Testis (tissue), 3 donors: ENCODE results near the gene EXPH5. TPM values are rescaled to one million over a fixed set of nuclear protein-coding genes. Genes with fewer than 3 reads are reported as not detected.

Source experiments
- DNase-seq: peaks from one replicate; pipeline ENCODE4 v3.0.0-alpha.2; 2019
- H3K27ac ChIP-seq, 2 donors: fragments of 200-600 bp; sonication (generic); one replicate each; pipeline ENCODE4 v1.5.1; 2019
- H3K27me3 ChIP-seq: fragments of 200-600 bp; sonication (generic); one replicate; pipeline ENCODE4 v1.5.1; 2019
- H3K36me3 ChIP-seq: fragments of 200-600 bp; sonication (generic); one replicate; pipeline ENCODE4 v1.5.1; 2017; ENCODE audit warnings: low read depth; ENCODE audit errors: missing control alignments
- H3K4me1 ChIP-seq: fragments of 200-600 bp; sonication (generic); one replicate; pipeline ENCODE4 v1.5.1; 2019
- H3K4me3 ChIP-seq, 2 donors: fragments of 200-600 bp; sonication (generic); one replicate each; pipeline ENCODE4 v1.5.1; 2017 to 2019
- H3K9me3 ChIP-seq: fragments of 200-600 bp; sonication (generic); one replicate; pipeline ENCODE4 v1.5.1; 2017
- POLR2A ChIP-seq: fragments of 450-650 bp; IDR thresholded peaks from one replicate; pipeline ENCODE4 v1.6.1; 2017; ENCODE audit warnings: antibody characterized with exemption, mild to moderate bottlenecking, moderate library complexity
- WGBS, 2 donors: methylation state at CpG; one replicate each; pipeline ENCODE4 v1.1.5; 2018; 5-methylcytosine and 5-hydroxymethylcytosine counted together
- intact Hi-C: fragments of 100-400 bp; cut with DNase I; formaldehyde crosslinking; loops from one replicate; pipeline ENCODE4 v1.15.1; 2023; ENCODE audit warnings: low total_unique reads
- polyA plus RNA-seq: library from polyadenylated mRNA; stranded (reverse); fragments of 350-450 nt; fragmentation: Illumina TruSeq; extraction: RNeasy Lipid Tissue Mini Kit (QIAGEN cat#74804); gene quantifications from one replicate; pipeline ENCODE4 v1.2.3, GENCODE V29; 2014; ENCODE audit warnings: low read depth, low replicate concordance; ENCODE audit not compliant: insufficient read depth
- total RNA-seq, 2 donors: library from RNA; depleted of rRNA; stranded (reverse); fragments of >200 nt; gene quantifications; one replicate each; pipeline ENCODE4 v1.2.3, GENCODE V29; 2016
- TF ChIP-seq, protein P1 (sequence below), 3 experiments: fragments of 450-650 bp in 2 of 3; fragments of 200-600 bp in 1 of 3; sonication (generic) in 1 of 3; IDR thresholded peaks; one replicate each; pipeline ENCODE4 v1.5.1; 2016 to 2019; ENCODE audit warnings: antibody characterized with exemption in 3 of 3, mild to moderate bottlenecking in 2 of 3, moderate library complexity in 1 of 3

EXPH5 gene
- total and polyA plus RNA-seq, 3 donors from 2014 or later: 0.62 to 1.3 (median 0.71) TPM

DNA sequence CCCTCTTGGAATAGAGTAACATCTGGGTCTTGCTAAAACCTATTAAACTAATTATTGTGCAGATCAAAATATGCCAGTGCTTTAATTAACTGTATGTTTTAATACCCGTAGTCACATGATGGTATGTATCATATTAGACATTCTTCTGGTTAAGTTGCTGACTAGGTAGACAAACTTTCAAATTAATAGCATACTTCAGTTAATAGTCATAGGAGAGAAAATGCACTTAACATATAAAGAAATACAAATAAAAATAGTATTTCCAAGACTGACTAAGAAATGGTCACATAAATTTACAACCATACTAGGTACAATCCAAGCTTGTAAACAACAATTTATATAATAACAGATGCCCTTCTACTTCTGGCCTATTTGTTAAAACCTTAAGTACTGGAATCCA, 7.6 kb upstream of the EXPH5 start:
- DNase-seq: no peak
- H3K4me3 ChIP-seq: no peak overlapping the region
- WGBS, 2 donors: 84 to 88% methylated on average over 1 of the region's 1 CpG
- no peak overlapping the region for H3K27ac ChIP-seq
- H3K36me3 ChIP-seq: no peaks in the 10 kb centered on the region
- H3K9me3 ChIP-seq: no peaks in the 10 kb centered on the region
- intact Hi-C loops: no loop called here
- no peaks in the 10 kb centered on the region for H3K27me3 ChIP-seq
- no peaks in the 10 kb centered on the region for H3K4me1 ChIP-seq
- TF ChIP-seq POLR2A: no peak
- TF ChIP-seq, protein P1, sequence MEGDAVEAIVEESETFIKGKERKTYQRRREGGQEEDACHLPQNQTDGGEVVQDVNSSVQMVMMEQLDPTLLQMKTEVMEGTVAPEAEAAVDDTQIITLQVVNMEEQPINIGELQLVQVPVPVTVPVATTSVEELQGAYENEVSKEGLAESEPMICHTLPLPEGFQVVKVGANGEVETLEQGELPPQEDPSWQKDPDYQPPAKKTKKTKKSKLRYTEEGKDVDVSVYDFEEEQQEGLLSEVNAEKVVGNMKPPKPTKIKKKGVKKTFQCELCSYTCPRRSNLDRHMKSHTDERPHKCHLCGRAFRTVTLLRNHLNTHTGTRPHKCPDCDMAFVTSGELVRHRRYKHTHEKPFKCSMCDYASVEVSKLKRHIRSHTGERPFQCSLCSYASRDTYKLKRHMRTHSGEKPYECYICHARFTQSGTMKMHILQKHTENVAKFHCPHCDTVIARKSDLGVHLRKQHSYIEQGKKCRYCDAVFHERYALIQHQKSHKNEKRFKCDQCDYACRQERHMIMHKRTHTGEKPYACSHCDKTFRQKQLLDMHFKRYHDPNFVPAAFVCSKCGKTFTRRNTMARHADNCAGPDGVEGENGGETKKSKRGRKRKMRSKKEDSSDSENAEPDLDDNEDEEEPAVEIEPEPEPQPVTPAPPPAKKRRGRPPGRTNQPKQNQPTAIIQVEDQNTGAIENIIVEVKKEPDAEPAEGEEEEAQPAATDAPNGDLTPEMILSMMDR (IDR thresholded peaks at IDR 0.05): no peak

DNA sequence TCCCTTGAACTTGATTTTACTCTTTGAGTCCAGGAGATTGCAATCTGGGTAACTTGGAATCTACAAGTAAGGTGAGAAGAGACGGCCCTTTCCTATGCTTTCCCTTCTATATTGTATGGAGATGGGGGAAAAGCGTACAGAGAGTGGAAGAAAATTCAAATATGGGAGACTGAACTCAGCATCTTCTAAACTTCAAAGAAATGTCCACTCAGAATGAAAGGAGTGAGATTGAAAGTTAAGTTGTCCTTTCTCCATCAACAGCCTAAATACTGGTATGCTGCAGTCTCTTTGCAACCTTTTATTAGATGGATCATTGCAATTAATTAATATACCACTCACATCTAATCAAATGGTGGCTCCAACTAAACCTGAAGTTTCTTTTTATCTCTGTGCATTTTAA, 6.4 kb upstream of the EXPH5 start:
- intact Hi-C loops: no loop called here
- TF ChIP-seq, protein P1 (IDR thresholded peaks at IDR 0.05): no peak
- no peak for TF ChIP-seq POLR2A
- 86 to 93% methylated on average over 2 of the region's 2 CpGs for WGBS, 2 donors
- no peak for DNase-seq
- no peak overlapping the region for H3K4me3 ChIP-seq
- H3K4me1 ChIP-seq: no peaks in the 10 kb centered on the region
- H3K27me3 ChIP-seq: no peaks in the 10 kb centered on the region
- H3K27ac ChIP-seq: no peak overlapping the region
- H3K36me3 ChIP-seq: no peaks in the 10 kb centered on the region
- no peaks in the 10 kb centered on the region for H3K9me3 ChIP-seq

DNA sequence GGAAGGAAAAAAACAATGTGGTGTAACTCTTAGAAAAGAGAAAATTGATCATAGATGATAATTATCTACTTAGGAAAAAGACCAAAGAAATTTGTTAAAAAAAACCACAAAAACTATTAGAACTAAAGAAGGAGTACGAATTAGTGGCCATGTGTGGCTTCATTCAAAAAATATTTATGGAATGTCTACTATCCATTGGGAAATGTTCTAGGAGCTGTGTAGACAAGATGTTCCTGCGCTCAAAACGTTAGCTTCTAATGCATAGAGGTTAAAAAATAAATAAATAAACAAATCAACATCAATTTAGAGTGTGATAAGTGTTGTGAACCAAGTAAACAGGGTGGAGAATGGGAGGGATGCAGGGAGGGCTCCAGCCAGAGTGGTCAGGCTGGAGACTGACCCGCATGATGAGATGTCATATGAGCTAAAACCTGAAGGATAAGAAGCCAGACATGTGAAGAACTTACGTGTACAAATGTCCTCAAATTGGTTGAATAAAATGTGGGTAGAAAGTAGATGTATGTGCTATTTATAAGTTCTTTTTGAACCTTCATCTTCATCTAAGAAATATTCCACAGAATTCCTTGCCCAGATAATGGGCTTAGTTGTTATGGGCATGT, 4.3 kb upstream of the EXPH5 start:
- intact Hi-C loops: no loop called here
- no peaks in the 10 kb centered on the region for H3K9me3 ChIP-seq
- 75 to 80% methylated on average over 5 of the region's 5 CpGs for WGBS, 2 donors

DNA sequence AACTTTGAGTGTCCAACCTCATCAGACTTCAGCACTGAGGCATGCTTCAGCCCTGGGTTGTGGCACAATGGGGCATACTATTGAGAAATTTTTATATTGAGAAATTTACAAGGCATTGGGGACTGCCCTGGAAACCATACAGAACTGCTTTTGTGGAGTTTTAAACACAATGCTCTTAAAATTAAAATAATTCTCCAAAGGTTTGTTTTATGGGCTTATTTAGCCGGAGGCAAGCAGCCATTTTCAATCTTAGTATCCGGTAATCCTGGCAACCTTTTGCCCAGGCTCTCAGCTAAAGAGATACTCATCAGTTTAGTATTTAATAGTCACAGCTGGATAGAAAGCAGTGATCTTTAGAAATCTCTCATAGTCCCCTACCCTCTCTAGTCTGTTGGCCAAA, 3.1 kb upstream of the EXPH5 start:
- H3K36me3 ChIP-seq: no peaks in the 10 kb centered on the region
- WGBS, 2 donors: 48% methylated on average over 2 of the region's 2 CpGs
- H3K9me3 ChIP-seq: no peaks in the 10 kb centered on the region
- intact Hi-C loops: no loop called here
- H3K27me3 ChIP-seq: no peaks in the 10 kb centered on the region
- H3K4me3 ChIP-seq: no peak overlapping the region
- H3K27ac ChIP-seq: no peak overlapping the region
- H3K4me1 ChIP-seq: no peaks in the 10 kb centered on the region
- TF ChIP-seq, protein P1 (IDR thresholded peaks at IDR 0.05): no peak
- no peak for DNase-seq

More for the DNA sequence above, 4.3 kb upstream of the EXPH5 start:
- Histone ChIP-seq H3K27ac (no peak overlapping the region), H3K27me3 (no peaks in the 10 kb centered on the region), H3K36me3 (no peaks in the 10 kb centered on the region), H3K4me1 (no peaks in the 10 kb centered on the region), H3K4me3 (no peak overlapping the region)
- DNase-seq: no peak
- no peak for TF ChIP-seq POLR2A
- TF ChIP-seq, protein P1 (IDR thresholded peaks at IDR 0.05): no peak

DNA sequence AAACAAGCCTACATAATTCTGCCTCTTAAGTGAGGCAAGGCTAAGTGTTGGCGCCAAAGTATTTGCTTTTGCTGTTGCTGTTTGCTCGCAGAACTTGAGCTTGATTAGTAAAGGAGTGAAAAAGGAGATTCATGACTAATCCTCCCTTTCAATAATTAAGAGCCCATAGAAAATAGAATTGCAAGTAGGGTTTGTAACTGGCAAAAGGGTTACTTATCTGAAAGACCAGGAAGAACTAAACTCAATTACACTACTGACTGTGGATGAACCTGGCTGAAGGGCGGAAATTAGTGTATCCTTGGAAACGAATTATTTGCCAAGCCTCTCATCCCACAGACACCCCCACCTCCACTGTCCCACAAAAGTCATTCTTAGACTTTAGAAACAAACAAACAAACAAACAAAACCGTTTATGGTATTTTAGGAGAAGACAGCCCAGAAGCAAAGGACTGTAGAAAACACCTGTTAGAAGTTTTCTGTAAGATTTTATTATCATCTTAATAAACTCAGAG, 411 bp upstream of the EXPH5 start:
- TF ChIP-seq, protein P1 (IDR thresholded peaks at IDR 0.05): no peak
- TF ChIP-seq POLR2A: no peak
- WGBS, 2 donors: 14 to 15% methylated on average over 5 of the region's 5 CpGs

More for the DNA sequence above, 411 bp upstream of the EXPH5 start:
- intact Hi-C loops: no loop called here
- no peak for DNase-seq
- Histone ChIP-seq H3K36me3 (no peaks in the 10 kb centered on the region), H3K4me1 (no peaks in the 10 kb centered on the region), H3K4me3 (peak overlapping the region; percentile 46 to 59), H3K27me3 (no peaks in the 10 kb centered on the region), H3K27ac (no peak overlapping the region), H3K9me3 (no peaks in the 10 kb centered on the region)
